ENCODE data around the gene ARHGAP29.
"Not testable (repeated sequence)": the region's sequence is repeated elsewhere in the genome, so short reads cannot be mapped to it uniquely, and the experiment has no call there.

ARHGAP29 gene

DNA sequence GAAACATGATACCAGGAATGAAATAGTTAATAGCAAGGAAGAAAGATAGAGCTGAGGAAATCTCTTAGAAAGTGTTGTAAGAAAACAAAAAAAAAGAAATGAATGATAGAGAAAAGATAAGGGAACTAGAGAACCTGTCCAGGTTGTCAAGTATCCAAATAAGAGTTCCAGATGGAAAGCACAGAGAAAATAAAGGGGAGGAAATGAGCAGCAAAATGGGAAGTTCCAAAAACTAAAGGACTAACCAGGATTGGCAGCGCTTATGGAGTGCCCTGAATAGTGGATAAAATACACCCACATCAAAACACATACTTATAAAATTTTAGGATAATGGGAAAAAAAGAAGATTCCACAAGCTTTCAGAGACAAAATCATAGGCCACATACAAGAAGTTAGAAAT is 55.2 kb downstream of the ARHGAP29 start:
- no peak overlapping the region for H3K4me3 ChIP-seq (ENCODE audit: low read depth, low read length)
- TF ChIP-seq, protein P1, sequence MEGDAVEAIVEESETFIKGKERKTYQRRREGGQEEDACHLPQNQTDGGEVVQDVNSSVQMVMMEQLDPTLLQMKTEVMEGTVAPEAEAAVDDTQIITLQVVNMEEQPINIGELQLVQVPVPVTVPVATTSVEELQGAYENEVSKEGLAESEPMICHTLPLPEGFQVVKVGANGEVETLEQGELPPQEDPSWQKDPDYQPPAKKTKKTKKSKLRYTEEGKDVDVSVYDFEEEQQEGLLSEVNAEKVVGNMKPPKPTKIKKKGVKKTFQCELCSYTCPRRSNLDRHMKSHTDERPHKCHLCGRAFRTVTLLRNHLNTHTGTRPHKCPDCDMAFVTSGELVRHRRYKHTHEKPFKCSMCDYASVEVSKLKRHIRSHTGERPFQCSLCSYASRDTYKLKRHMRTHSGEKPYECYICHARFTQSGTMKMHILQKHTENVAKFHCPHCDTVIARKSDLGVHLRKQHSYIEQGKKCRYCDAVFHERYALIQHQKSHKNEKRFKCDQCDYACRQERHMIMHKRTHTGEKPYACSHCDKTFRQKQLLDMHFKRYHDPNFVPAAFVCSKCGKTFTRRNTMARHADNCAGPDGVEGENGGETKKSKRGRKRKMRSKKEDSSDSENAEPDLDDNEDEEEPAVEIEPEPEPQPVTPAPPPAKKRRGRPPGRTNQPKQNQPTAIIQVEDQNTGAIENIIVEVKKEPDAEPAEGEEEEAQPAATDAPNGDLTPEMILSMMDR (IDR thresholded peaks at IDR 0.05; ENCODE audit: low read depth, low read length): no peak

DNA sequence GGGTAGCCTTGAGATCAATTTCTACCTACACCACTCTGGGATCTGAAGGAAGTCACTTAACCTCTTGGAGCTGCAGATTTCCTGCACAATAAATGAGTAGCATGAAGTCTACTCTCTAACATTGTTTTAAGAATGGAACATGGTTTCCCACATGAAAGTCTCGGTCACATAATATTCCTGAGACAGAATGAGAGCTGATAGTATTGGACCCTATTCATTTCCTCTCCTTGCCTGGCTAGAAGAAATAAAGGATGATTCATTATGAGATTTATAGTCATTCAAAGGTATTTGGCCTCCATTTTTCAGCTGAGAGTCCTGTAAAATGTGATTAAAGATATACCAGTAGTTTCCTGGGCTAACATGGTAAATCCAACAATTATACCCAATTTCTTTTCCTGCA is 56.7 kb downstream of the ARHGAP29 start:
- TF ChIP-seq, protein P1 (IDR thresholded peaks at IDR 0.05; ENCODE audit: low read depth, low read length): no peak
- H3K4me3 ChIP-seq (ENCODE audit: low read depth, low read length): no peak overlapping the region

DNA sequence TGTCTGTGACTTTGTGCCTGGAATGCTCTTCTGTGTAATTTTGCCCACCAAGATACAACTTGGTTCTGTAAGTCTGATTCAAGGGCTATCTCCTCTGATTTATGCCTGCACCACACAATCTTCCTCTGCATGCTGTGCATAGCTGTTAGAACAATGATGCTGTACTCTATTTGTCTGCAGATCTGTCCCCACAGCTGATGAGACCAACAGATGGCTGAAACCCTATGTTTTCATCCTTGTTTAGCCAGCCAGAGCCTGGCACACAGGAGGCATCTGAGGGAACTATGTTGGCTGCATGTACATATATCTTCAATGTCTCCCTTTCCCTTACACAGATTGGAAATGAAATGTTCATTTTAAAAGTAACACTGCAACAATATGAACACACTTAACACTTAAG is 58.5 kb downstream of the ARHGAP29 start:
- TF ChIP-seq, protein P1 (IDR thresholded peaks at IDR 0.05; ENCODE audit: low read depth, low read length): no peak
- H3K4me3 ChIP-seq (ENCODE audit: low read depth, low read length): no peak overlapping the region

DNA sequence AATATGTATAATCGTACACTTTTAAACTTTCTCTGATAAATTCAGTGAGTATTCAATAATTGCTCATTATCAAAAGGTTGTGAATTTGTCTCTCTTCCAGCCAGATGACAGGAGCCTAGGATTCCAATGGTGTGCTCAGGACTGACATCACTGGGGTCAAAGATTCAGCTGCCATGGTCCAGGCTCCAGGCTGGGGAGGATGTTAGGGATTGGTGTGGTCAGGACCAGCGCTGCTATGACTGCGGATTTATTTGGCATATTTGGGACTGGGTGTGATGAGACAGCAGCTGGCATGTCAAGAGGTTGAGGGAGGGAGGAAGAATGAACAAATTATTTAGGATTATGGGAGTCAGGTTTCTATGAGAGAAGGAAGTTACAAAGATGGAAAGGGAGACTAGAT is 68.3 kb downstream of the ARHGAP29 start:
- no peak overlapping the region for H3K4me3 ChIP-seq (ENCODE audit: low read depth, low read length)
- TF ChIP-seq, protein P1 (IDR thresholded peaks at IDR 0.05; ENCODE audit: low read depth, low read length): no peak

DNA sequence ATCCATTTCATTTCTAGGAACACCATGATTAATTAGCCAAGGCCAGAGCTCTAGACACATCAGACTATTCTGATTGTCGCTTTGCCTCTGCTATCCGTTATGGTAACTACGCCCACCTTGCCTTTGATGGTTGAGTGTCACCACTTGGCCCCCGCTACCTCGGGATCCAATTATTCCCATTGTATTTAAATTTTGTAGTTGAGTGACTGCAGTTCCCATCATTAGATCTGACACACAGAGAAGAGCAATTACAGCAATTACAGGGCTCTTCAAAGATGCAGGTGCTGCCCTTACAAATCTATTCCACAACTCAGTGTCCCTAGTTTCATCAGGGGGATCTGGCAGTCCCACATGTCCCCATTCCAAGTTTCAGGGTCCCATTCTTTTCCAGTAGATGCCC is 71.5 kb downstream of the ARHGAP29 start:
- TF ChIP-seq, protein P1 (IDR thresholded peaks at IDR 0.05; ENCODE audit: low read depth, low read length): no peak
- no peak overlapping the region for H3K4me3 ChIP-seq (ENCODE audit: low read depth, low read length)

DNA sequence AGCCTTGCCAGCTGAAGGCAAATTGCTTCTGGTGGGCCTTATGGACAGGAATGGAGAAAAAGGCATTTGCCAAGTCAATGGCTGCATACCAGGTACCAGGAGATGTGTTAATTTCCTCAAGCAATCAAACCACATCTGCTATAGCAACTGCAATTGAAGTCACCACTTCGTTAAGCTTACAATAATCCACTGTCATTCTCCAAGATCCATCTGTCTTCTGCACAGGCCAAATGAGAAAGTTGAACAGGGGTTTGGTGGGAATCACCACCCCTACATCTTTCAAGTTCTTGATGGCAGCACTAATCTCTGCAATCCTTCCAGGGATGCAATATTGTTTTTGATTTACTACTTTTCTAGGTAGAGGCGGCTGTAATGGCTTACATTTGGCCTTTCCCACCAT is 72.5 kb downstream of the ARHGAP29 start:
- not testable (repeated sequence) for H3K4me3 ChIP-seq (ENCODE audit: low read depth, low read length)

DNA sequence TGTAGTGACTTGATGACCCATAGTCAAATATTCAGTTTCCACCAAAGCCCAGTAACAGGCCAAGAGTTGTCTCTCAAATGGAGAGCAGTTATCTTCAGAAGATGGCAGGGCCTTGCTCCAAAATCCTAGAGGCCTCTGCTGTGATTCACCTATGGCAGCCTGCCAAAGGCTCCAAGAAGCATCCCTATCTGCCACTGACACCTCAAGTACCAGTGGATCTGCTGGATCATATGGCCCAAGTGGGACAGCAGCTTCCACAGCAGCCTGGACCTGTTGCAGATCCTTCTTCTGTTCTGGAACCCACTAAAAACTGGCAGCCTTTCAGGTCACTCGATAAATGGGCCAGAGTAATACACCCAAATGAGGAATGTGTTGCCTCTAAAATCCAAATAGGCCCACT is 73.3 kb downstream of the ARHGAP29 start:
- H3K4me3 ChIP-seq (ENCODE audit: low read depth, low read length): not testable (repeated sequence)

DNA sequence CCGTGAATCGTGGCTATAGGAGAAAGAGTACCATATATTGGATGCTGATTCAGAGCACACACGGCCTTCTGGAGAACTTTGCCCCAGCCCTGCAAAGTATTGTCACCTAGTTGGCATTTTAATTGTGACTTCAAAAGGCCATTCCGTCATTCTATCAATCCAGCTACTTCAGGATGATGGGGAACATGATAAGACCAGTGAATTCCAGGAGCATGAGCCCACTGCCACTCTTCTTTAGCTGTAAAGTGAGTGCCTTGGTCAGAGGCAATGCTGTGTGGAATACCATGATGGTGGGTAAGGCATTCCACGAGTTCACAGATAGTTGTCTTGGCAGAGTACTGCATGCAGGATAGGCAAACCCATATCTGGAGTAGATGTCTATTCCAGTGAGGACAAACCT is 74.1 kb downstream of the ARHGAP29 start:
- not testable (repeated sequence) for H3K4me3 ChIP-seq (ENCODE audit: low read depth, low read length)

DNA sequence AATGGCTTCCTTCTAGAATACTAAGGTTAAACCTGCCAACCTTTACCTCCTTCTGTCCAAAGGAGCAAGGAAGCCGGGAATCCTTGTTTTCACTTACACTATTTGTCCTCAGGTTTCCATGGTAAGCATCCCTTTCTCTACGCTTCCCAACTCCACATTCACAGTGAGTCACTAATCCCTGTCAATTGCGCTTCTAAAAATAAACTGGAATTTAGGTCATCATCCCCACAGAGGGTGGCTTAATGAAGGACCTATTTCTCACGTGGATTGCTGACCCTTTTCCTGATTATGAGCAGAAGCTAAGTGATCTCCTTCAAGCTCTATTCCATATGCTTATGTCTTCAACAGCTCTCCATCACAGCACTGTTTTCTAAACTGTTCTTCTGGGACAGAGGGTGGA is 76.6 kb downstream of the ARHGAP29 start:
- TF ChIP-seq, protein P1 (IDR thresholded peaks at IDR 0.05; ENCODE audit: low read depth, low read length): no peak
- no peak overlapping the region for H3K4me3 ChIP-seq (ENCODE audit: low read depth, low read length)

Data from WI38 (cell line).